ENCODE measurements around the gene RHBDF2.
A peak's percentile ranks its signal among the peaks of the same experiment; 100 is the strongest.
"Not testable (repeated sequence)": the region's sequence is repeated elsewhere in the genome, so short reads cannot be mapped to it uniquely, and the experiment has no call there.

The RHBDF2 gene

GRCh38 chr17:76525513-76525833 is 24.2 kb upstream of the RHBDF2 start:
- DNase-seq (ENCODE audit: low read depth in 2 of 2, low spot score in 1 of 2), result not testable (repeated sequence)

GRCh38 chr17:76524598-76525512 is 23.6 kb upstream of the RHBDF2 start:
- no peak for DNase-seq (ENCODE audit: low read depth in 2 of 2, low spot score in 1 of 2)

- peak; percentile 52 to 62 for DNase-seq (ENCODE audit: low read depth in 2 of 2, low spot score in 1 of 2)
Observed at GRCh38 chr17:76523084-76524037, 22.1 kb upstream of the RHBDF2 start.

GRCh38 chr17:76521683-76522082 is 20.5 kb upstream of the RHBDF2 start:
- DNase-seq (ENCODE audit: low read depth in 2 of 2, low spot score in 1 of 2), result not testable (repeated sequence)

GRCh38 chr17:76521262-76521661 is 20.0 kb upstream of the RHBDF2 start:
- DNase-seq (ENCODE audit: low read depth in 2 of 2, low spot score in 1 of 2), result no peak

- no peak for DNase-seq (ENCODE audit: low read depth in 2 of 2, low spot score in 1 of 2)
Observed at GRCh38 chr17:76519048-76519966, 18.1 kb upstream of the RHBDF2 start.

- DNase-seq (ENCODE audit: low read depth in 2 of 2, low spot score in 1 of 2), result no peak
Observed at GRCh38 chr17:76517638-76518038, 16.4 kb upstream of the RHBDF2 start.

- DNase-seq (ENCODE audit: low read depth in 2 of 2, low spot score in 1 of 2), result peak; percentile 44 to 76
Observed at GRCh38 chr17:76515274-76515949, 14.2 kb upstream of the RHBDF2 start.

- DNase-seq (ENCODE audit: low read depth in 2 of 2, low spot score in 1 of 2), result not testable (repeated sequence)
Observed at GRCh38 chr17:76514355-76514754, 13.1 kb upstream of the RHBDF2 start.

- DNase-seq (ENCODE audit: low read depth in 2 of 2, low spot score in 1 of 2), result no peak
Observed at GRCh38 chr17:76513306-76513692, 12.1 kb upstream of the RHBDF2 start.

GRCh38 chr17:76512366-76513305 is 11.4 kb upstream of the RHBDF2 start:
- DNase-seq (ENCODE audit: low read depth in 2 of 2, low spot score in 1 of 2), result no peak

- DNase-seq (ENCODE audit: low read depth in 2 of 2, low spot score in 1 of 2), result no peak
Observed at GRCh38 chr17:76511668-76512365, 10.6 kb upstream of the RHBDF2 start.

- no peak for DNase-seq (ENCODE audit: low read depth in 2 of 2, low spot score in 1 of 2)
Observed at GRCh38 chr17:76510831-76511244, 9.6 kb upstream of the RHBDF2 start.

GRCh38 chr17:76508472-76509063 is 7.3 kb upstream of the RHBDF2 start:
- DNase-seq (ENCODE audit: low read depth in 2 of 2, low spot score in 1 of 2), result not testable (repeated sequence)

- DNase-seq (ENCODE audit: low read depth in 2 of 2, low spot score in 1 of 2), result peak; percentile 69 to 90
Observed at GRCh38 chr17:76506408-76507345, 5.5 kb upstream of the RHBDF2 start.

- no peak for DNase-seq (ENCODE audit: low read depth in 2 of 2, low spot score in 1 of 2)
Observed at GRCh38 chr17:76504117-76504516, 2.9 kb upstream of the RHBDF2 start.
